Measurements from ENCODE around the gene KRTAP1-3. TPM values are rescaled to one million over a fixed set of nuclear protein-coding genes. Genes with fewer than 3 reads are reported as not detected.
"Not testable (repeated sequence)": the region's sequence is repeated elsewhere in the genome, so short reads cannot be mapped to it uniquely, and the experiment has no call there.

The KRTAP1-3 gene
- polyA plus RNA-seq, 1 experiment: not detected

- no peak overlapping the region for H3K27ac ChIP-seq (ENCODE audit: low read depth, low read length)
- H3K27me3 ChIP-seq (ENCODE audit: control insufficient read depth, insufficient read depth, low read length): no peaks in the 10 kb centered on the region
- DNase-seq (ENCODE audit: low read depth, low spot score): no peak
- CTCF ChIA-PET: no interaction called here
- TF ChIP-seq CTCF (IDR thresholded peaks at IDR 0.05; ENCODE audit: low read depth, low read length): no peak
- H3K9me3 ChIP-seq (ENCODE audit: control insufficient read depth, insufficient read depth, low read length): no peaks in the 10 kb centered on the region
- POLR2A ChIA-PET: no interaction called here
- H3K4me3 ChIP-seq (ENCODE audit: low read depth, low read length): no peak overlapping the region
Measured at GRCh38 chr17:41064301-41064700, 29.6 kb upstream of the KRTAP1-3 start.

- Histone ChIP-seq H3K4me3 (ENCODE audit: low read depth, low read length) (no peak overlapping the region), H3K9me3 (ENCODE audit: control insufficient read depth, insufficient read depth, low read length) (no peaks in the 10 kb centered on the region), H3K27ac (ENCODE audit: low read depth, low read length) (no peak overlapping the region), H3K27me3 (ENCODE audit: control insufficient read depth, insufficient read depth, low read length) (no peaks in the 10 kb centered on the region)
- ChIA-PET CTCF (no interaction called here), POLR2A (no interaction called here)
- DNase-seq (ENCODE audit: low read depth, low spot score): no peak
- TF ChIP-seq CTCF (IDR thresholded peaks at IDR 0.05; ENCODE audit: low read depth, low read length): no peak
Measured at GRCh38 chr17:41063449-41063848, 28.8 kb upstream of the KRTAP1-3 start.

- TF ChIP-seq CTCF (IDR thresholded peaks at IDR 0.05; ENCODE audit: low read depth, low read length): no peak
- ChIA-PET POLR2A (interaction anchor here (1.2 kb wide), 1 partner anchor 14 kb away, joined by 3 read pairs; no protein-coding TSS in a partner anchor), CTCF (interaction anchor here (1.2 kb wide), 1 partner anchor 487 kb away, joined by 3 read pairs; no protein-coding TSS in a partner anchor)
- H3K27me3 ChIP-seq (ENCODE audit: control insufficient read depth, insufficient read depth, low read length): no peaks in the 10 kb centered on the region
- H3K9me3 ChIP-seq (ENCODE audit: control insufficient read depth, insufficient read depth, low read length): no peaks in the 10 kb centered on the region
- DNase-seq (ENCODE audit: low read depth, low spot score): peak; percentile 86
- peak overlapping the region; percentile 86 for H3K27ac ChIP-seq (ENCODE audit: low read depth, low read length)
- H3K4me3 ChIP-seq (ENCODE audit: low read depth, low read length): no peak overlapping the region
Measured at GRCh38 chr17:41061964-41062363, 27.3 kb upstream of the KRTAP1-3 start.

GRCh38 chr17:41060052-41060604 lies 25.5 kb upstream of the KRTAP1-3 start, which contains the start of gene KRTAP2-3:
KRTAP2-3 (minus strand) TSS chr17:41060114; CDS start chr17:41060050, 64 bp downstream.
- H3K27me3 ChIP-seq (ENCODE audit: control insufficient read depth, insufficient read depth, low read length): no peaks in the 10 kb centered on the region
- ChIA-PET CTCF (interaction anchor here (1.6 kb wide), 1 partner anchor 488 kb away, joined by 4 read pairs; no protein-coding TSS in a partner anchor), POLR2A (interaction anchor here (1.2 to 1.8 kb wide), 2 partner anchors 33 to 488 kb away, joined by 3 to 6 read pairs; partner anchors contain the start of gene KRTAP1-5)
- H3K9me3 ChIP-seq (ENCODE audit: control insufficient read depth, insufficient read depth, low read length): no peaks in the 10 kb centered on the region
- no peak within 1 kb of the TSS for H3K4me3 ChIP-seq (ENCODE audit: low read depth, low read length)
- TF ChIP-seq CTCF (IDR thresholded peaks at IDR 0.05; ENCODE audit: low read depth, low read length): no peak
- H3K27ac ChIP-seq (ENCODE audit: low read depth, low read length): peak within 1 kb of the TSS; percentile 85
- DNase-seq (ENCODE audit: low read depth, low spot score): peak; percentile 87

GRCh38 chr17:41059276-41060051 lies 24.8 kb upstream of the KRTAP1-3 start:
- not testable (repeated sequence) for H3K4me3 ChIP-seq (ENCODE audit: low read depth, low read length); H3K27me3 ChIP-seq (ENCODE audit: control insufficient read depth, insufficient read depth, low read length); H3K9me3 ChIP-seq (ENCODE audit: control insufficient read depth, insufficient read depth, low read length)
- H3K27ac ChIP-seq (ENCODE audit: low read depth, low read length): peak overlapping the region; percentile 85
- POLR2A ChIA-PET: interaction anchor here (0.6 to 1.8 kb wide), 6 partner anchors 33 to 489 kb away, joined by 3 to 11 read pairs (median 4); partner anchors contain the start of gene KRTAP1-5
- CTCF ChIA-PET: interaction anchor here (0.6 to 1.6 kb wide), 4 partner anchors 21 to 489 kb away, joined by 3 to 8 read pairs (median 4); no protein-coding TSS in a partner anchor
- peak; percentile 75 for DNase-seq (ENCODE audit: low read depth, low spot score)
